Erythroblast (primary cell): ENCODE data around the gene TNN.

ENCODE experiments used
- GATA1 ChIP-seq: IDR thresholded peaks from 2 replicates; pipeline ENCODE4 v1.6.1; 2011; ENCODE audit warnings: low read depth, mild to moderate bottlenecking, control low read depth, low read length, moderate library complexity
- POLR2A ChIP-seq: IDR thresholded peaks from 2 replicates; pipeline ENCODE4 v1.6.1; 2011; ENCODE audit warnings: mild to moderate bottlenecking, low read length

GRCh38 chr1:175079338-175079737 lies 11.7 kb downstream of the TNN start:
- TF ChIP-seq POLR2A (no peak), GATA1 (no peak)
